Measurements from ENCODE around the gene ST8SIA2. TPM values are rescaled to one million over a fixed set of nuclear protein-coding genes. Genes with fewer than 3 reads are reported as not detected.

Gene ST8SIA2
- total RNA-seq, 1 experiment from 2014 or later, result 2.9 TPM

DNA sequence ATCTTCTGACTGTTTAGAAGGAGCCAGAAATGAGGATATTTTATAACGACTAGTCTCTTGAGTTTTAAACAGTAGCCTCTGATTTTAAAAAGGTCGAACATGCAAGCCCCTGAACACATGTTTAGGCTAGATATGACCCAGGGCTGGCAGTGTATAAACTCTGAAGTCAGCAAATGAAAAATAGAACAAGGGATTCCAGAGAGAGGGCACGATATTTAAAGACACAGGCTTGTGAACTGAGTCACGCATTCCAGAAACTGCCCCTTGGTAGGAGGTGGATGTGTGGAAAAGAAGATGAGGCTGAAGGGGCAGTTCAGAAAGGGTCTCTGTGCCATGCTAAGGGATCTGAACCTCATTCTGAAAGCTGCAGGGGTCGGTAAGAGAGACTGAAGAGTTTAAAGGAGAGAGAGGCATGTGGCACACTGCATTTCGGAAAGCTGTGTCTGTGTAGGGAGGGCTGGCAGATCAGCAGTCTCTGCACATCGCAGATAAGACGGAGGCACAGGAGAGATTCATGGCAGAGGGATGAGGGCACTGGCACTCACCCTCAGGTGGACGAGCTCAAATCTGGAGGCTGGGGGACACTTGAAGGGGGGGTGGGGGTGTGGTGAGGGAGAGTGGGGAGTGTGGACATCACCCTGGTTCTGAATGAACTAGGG lies 22.1 kb downstream of the ST8SIA2 start (continued):
- no peak for TF ChIP-seq CTCF (IDR thresholded peaks at IDR 0.05)
- TF ChIP-seq, protein P1, sequence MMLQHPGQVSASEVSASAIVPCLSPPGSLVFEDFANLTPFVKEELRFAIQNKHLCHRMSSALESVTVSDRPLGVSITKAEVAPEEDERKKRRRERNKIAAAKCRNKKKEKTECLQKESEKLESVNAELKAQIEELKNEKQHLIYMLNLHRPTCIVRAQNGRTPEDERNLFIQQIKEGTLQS (CRISPR knock-in tag; conservative IDR thresholded peaks at IDR 0.05), result no peak
- TF ChIP-seq HMGXB4 (CRISPR knock-in tag; IDR thresholded peaks at IDR 0.05), result no peak
- no peak for TF ChIP-seq ARID4B (CRISPR knock-in tag; IDR thresholded peaks at IDR 0.05; ENCODE audit: borderline replicate concordance)
- no peak for TF ChIP-seq SOX15 (CRISPR knock-in tag; IDR thresholded peaks at IDR 0.05)
- TF ChIP-seq TEAD1 (CRISPR knock-in tag; IDR thresholded peaks at IDR 0.05), result no peak
- TF ChIP-seq TP53 (CRISPR knock-in tag; IDR thresholded peaks at IDR 0.05), result no peak

DNA sequence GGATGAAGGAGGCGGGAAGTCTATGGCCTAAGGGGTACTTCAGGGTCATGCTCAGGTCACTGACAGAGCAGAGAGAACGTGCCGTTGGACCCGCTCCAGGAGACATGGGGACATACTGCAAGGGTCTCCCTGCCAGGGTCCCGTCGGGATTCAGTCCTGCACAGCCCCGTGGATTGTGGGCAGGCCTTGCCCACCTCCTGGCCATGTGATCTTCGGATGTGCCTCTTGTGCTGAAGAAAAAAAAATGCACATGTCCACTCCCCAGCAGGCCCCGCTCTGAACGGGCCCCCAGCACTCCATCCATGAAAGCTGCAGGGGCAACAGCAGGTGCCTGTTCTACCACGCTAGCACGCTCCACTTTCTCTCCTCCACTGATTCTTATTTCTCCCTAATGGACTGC lies 22.9 kb downstream of the ST8SIA2 start:
- Mint-ChIP-seq H3K27ac (no peak overlapping the region), H3K27me3 (ENCODE audit: low read depth) (no peaks in the 10 kb centered on the region; the same call in 1 of the 2 replicates), H3K4me3 (no peak overlapping the region), H3K36me3 (no peaks in the 10 kb centered on the region), H3K4me1 (peaks cover 17% of the 10 kb centered on the region), H3K9me3 (no peaks in the 10 kb centered on the region)
- ChIA-PET POLR2A (no interaction called here), CTCF (no interaction called here)
- ATAC-seq (no peak), DNase-seq (ENCODE audit: low spot score) (no peak)
- TF ChIP-seq HMGA2 (CRISPR knock-in tag; IDR thresholded peaks at IDR 0.05), result no peak
- TF ChIP-seq RORB (CRISPR knock-in tag; IDR thresholded peaks at IDR 0.05), result no peak
- TF ChIP-seq MYBL2 (CRISPR knock-in tag; IDR thresholded peaks at IDR 0.05), result no peak
- TF ChIP-seq CREB1 (CRISPR knock-in tag; IDR thresholded peaks at IDR 0.05), result no peak
- TF ChIP-seq NR3C1 (CRISPR knock-in tag; conservative IDR thresholded peaks at IDR 0.05; ENCODE audit: low read depth), result no peak
- no peak for TF ChIP-seq CTCF (IDR thresholded peaks at IDR 0.05)
- TF ChIP-seq, protein P2, sequence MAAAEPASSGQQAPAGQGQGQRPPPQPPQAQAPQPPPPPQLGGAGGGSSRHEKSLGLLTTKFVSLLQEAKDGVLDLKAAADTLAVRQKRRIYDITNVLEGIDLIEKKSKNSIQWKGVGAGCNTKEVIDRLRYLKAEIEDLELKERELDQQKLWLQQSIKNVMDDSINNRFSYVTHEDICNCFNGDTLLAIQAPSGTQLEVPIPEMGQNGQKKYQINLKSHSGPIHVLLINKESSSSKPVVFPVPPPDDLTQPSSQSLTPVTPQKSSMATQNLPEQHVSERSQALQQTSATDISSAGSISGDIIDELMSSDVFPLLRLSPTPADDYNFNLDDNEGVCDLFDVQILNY (CRISPR knock-in tag; IDR thresholded peaks at IDR 0.05), result no peak
- TF ChIP-seq EMX1 (CRISPR knock-in tag; IDR thresholded peaks at IDR 0.05), result no peak
- TF ChIP-seq OVOL2 (CRISPR knock-in tag; IDR thresholded peaks at IDR 0.05; ENCODE audit: borderline replicate concordance), result no peak
- TF ChIP-seq, protein P3, sequence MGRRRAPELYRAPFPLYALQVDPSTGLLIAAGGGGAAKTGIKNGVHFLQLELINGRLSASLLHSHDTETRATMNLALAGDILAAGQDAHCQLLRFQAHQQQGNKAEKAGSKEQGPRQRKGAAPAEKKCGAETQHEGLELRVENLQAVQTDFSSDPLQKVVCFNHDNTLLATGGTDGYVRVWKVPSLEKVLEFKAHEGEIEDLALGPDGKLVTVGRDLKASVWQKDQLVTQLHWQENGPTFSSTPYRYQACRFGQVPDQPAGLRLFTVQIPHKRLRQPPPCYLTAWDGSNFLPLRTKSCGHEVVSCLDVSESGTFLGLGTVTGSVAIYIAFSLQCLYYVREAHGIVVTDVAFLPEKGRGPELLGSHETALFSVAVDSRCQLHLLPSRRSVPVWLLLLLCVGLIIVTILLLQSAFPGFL (CRISPR knock-in tag; IDR thresholded peaks at IDR 0.05; ENCODE audit: borderline replicate concordance), result no peak
- no peak for TF ChIP-seq SP1 (CRISPR knock-in tag; conservative IDR thresholded peaks at IDR 0.05)
- TF ChIP-seq ZNF263 (CRISPR knock-in tag; IDR thresholded peaks at IDR 0.05; ENCODE audit: low read depth), result no peak
- TF ChIP-seq ZNF512 (CRISPR knock-in tag; IDR thresholded peaks at IDR 0.05; ENCODE audit: borderline replicate concordance), result no peak
- no peak for TF ChIP-seq ZSCAN18 (CRISPR knock-in tag; IDR thresholded peaks at IDR 0.05)

All from WTC11 (cell line).